ENCODE measurements around the gene EXOC3L4. TPM values are rescaled to one million over a fixed set of nuclear protein-coding genes. Genes with fewer than 3 reads are reported as not detected.

Gene EXOC3L4
- total and polyA plus RNA-seq, 8 donors: 0.63 to 8.9 (median 1.3) TPM

DNA sequence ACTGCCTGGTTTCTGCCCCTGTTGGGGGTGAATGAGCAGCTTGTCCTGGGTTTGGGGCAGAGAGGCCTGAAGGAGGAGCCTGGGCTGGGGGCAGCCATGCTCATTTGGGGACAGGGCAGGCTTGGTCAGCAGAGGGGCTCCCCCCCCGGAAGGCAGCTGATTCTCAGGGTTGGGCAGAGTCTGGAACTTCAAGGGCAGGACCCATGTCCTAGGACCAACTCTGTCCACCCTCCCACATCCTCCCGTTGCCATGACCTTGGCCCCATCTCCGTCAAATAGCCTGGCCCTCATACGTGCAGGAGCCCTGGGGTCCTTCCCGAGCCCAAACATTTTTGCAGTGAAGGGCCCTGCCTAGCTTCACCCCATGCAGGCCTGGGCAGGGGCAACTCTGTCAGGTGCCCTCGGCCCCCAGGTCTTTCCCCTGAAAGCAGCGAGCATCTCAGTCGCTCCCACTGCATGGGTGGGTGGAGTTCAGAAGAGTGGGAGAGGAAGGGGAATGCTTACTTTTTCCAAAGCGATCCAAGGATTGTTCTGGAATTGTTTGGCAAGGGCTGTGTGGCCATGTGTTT lies 61.4 kb downstream of the EXOC3L4 start:
- Histone ChIP-seq H3K27ac (no peak overlapping the region), H3K4me3 (no peak overlapping the region), H3K36me3 (no peaks in the 10 kb centered on the region), H3K9me3 (no peaks in the 10 kb centered on the region), H3K4me1 (no peaks in the 10 kb centered on the region), H3K27me3 (no peaks in the 10 kb centered on the region)
- TF ChIP-seq, protein P1, sequence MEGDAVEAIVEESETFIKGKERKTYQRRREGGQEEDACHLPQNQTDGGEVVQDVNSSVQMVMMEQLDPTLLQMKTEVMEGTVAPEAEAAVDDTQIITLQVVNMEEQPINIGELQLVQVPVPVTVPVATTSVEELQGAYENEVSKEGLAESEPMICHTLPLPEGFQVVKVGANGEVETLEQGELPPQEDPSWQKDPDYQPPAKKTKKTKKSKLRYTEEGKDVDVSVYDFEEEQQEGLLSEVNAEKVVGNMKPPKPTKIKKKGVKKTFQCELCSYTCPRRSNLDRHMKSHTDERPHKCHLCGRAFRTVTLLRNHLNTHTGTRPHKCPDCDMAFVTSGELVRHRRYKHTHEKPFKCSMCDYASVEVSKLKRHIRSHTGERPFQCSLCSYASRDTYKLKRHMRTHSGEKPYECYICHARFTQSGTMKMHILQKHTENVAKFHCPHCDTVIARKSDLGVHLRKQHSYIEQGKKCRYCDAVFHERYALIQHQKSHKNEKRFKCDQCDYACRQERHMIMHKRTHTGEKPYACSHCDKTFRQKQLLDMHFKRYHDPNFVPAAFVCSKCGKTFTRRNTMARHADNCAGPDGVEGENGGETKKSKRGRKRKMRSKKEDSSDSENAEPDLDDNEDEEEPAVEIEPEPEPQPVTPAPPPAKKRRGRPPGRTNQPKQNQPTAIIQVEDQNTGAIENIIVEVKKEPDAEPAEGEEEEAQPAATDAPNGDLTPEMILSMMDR (IDR thresholded peaks at IDR 0.05): no peak
- DNase-seq (no peak), FAIRE-seq (no peak), ATAC-seq (no peak)
- 74 to 75% methylated on average over 9 of the region's 9 CpGs for WGBS, 2 donors
- intact Hi-C loops (cut with DNase I): no loop called here

DNA sequence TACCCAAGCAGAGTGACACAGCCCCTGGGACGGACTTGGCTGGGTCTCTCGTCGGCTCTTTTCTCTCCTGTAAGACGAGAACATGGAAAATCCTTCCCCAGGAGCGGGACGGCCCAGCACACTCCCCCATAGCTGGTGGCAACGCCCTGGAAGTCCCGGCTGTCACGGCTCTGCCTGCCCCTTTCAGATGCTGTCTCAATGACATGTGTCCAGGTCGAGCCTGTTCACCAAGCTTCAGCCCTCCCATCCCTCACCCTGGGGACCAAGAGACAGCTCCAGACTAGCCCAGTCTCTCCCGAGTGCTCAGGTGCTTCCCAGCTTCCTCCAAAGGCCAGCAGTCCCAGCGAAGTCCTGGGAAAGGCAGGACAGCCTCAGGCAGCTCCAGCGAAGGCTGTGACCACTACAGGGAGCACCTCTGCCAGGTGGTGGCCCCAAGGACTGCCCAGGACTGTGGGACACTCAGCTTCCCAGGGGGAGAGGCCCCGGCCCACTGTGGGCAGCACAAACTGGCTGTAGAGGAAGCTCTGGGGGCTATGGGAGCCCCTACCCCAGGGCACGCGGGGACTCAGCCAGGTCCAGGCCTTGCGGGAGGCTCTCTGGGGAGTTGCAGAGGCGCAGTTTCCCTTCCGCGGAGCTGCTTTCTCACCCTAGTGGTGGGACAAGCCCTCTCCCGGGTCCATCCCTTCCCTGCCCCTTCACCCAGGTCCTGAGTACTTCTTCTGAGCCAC lies 62.3 kb downstream of the EXOC3L4 start:
- ATAC-seq: no peak
- FAIRE-seq: no peak
- Histone ChIP-seq H3K4me3 (no peak overlapping the region), H3K36me3 (no peaks in the 10 kb centered on the region), H3K27ac (no peak overlapping the region), H3K9me3 (no peaks in the 10 kb centered on the region), H3K4me1 (no peaks in the 10 kb centered on the region), H3K27me3 (no peaks in the 10 kb centered on the region)
- DNase-seq: no peak
- TF ChIP-seq, protein P1 (IDR thresholded peaks at IDR 0.05): no peak
- intact Hi-C loops (cut with DNase I): no loop called here
- WGBS, 2 donors: 74 to 76% methylated on average over 21 of the region's 21 CpGs

GRCh38 chr14:103157969-103158368 lies 63.4 kb downstream of the EXOC3L4 start:
- no peak for ATAC-seq
- DNase-seq: no peak
- Histone ChIP-seq H3K36me3 (no peaks in the 10 kb centered on the region), H3K27me3 (no peaks in the 10 kb centered on the region), H3K4me1 (no peaks in the 10 kb centered on the region), H3K4me3 (no peak overlapping the region), H3K9me3 (no peaks in the 10 kb centered on the region), H3K27ac (no peak overlapping the region)
- TF ChIP-seq, protein P1 (IDR thresholded peaks at IDR 0.05): no peak
- 81 to 88% methylated on average over 19 of the region's 19 CpGs for WGBS, 2 donors
- intact Hi-C loops (cut with DNase I): no loop called here
- no peak for FAIRE-seq

DNA sequence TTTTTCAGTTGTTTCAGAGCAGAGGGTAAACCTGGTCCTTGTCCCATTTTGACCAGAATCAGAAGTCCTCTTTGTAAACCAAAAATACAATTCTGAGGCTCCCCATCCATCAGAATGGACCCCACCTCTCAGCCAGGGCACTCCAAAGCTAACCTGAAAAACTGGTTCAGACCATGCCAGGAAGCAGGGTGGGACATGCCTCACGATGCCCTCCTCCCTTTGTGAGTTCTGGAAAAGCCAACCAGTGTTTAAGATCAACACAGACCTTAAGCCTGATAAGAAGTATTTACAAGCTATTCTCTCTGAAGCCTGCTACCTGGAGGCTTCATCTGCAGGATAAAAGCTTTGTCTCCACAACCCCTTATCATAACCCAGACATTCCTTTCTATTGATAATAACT lies 64.2 kb downstream of the EXOC3L4 start:
- TF ChIP-seq, protein P1 (IDR thresholded peaks at IDR 0.05): no peak
- DNase-seq (no peak), ATAC-seq (no peak), FAIRE-seq (no peak)
- H3K4me3 ChIP-seq: no peak overlapping the region
- intact Hi-C loops (cut with DNase I): no loop called here
- no peaks in the 10 kb centered on the region for H3K27me3 ChIP-seq
- no peaks in the 10 kb centered on the region for H3K4me1 ChIP-seq
- H3K9me3 ChIP-seq: no peaks in the 10 kb centered on the region
- no peaks in the 10 kb centered on the region for H3K36me3 ChIP-seq
- WGBS, 2 donors: 5 to 9% methylated on average over 1 of the region's 1 CpG
- H3K27ac ChIP-seq: no peak overlapping the region

Other genes with a start within 250 kb of the EXOC3L4 start
- gene AMN, start 172.1 kb upstream of the EXOC3L4 start, total RNA-seq: 1 to 10 TPM; 1.0 to 1.5 (median 1.5) TPM
- 1 to 10 TPM; 3.5 to 4.3 TPM for gene AMN, start 172.1 kb upstream of the EXOC3L4 start, polyA plus RNA-seq
- 10 to 100 TPM; 27.2 to 45.5 (median 31.0) TPM for gene CDC42BPB, start 37.2 kb upstream of the EXOC3L4 start, total RNA-seq
- 10 to 100 TPM; 33.5 to 34.5 TPM for gene CDC42BPB, start 37.2 kb upstream of the EXOC3L4 start, polyA plus RNA-seq
- not detected for gene LBHD2, start 10.5 kb upstream of the EXOC3L4 start, total RNA-seq
- not detected for gene LBHD2, start 10.5 kb upstream of the EXOC3L4 start, polyA plus RNA-seq
- 100 to 1,000 TPM in 1 of 6 donors, 10 to 100 TPM in 3, 1 to 10 TPM in 2; 7.0 to 188 (median 27.7) TPM for gene TNFAIP2, start 28.7 kb downstream of the EXOC3L4 start, total RNA-seq
- 100 to 1,000 TPM; 123 to 288 TPM for gene TNFAIP2, start 28.7 kb downstream of the EXOC3L4 start, polyA plus RNA-seq
- 100 to 1,000 TPM in 3 of 6 donors, 10 to 100 TPM in 3; 79.8 to 139 (median 101) TPM for gene EIF5, start 239.5 kb downstream of the EXOC3L4 start, total RNA-seq
- 10 to 100 TPM; 22.2 to 42.1 TPM for gene EIF5, start 239.5 kb downstream of the EXOC3L4 start, polyA plus RNA-seq

Measured in pancreas (tissue), 10 donors.